ENCODE results near the gene CLEC4G. TPM values are rescaled to one million over a fixed set of nuclear protein-coding genes. Genes with fewer than 3 reads are reported as not detected.

The CLEC4G gene
- total RNA-seq, 4 donors from 2014 or later = 0.59 to 16.5 (median 1.7) TPM; not detected in 1

DNA sequence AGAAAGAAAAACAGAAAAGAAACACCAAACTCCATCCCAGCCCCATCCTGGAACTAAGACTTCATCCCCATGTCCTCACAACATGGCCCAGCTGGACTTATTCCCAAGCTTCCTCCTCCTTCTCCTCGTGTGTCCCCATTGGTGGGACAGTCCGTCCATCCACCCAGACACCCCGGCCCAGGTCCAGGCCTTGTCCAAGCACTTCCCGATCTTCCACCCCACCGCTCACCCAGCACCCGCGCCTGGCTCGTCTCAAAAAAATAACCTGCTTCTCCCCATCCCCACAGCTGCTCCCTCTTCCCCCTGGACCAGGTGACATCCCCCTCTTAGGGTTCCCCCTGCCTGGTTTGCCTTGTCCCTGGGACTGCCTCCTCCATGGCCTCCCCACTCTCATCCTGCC is 28.6 kb downstream of the CLEC4G start:
- no peaks in the 10 kb centered on the region for H3K9me3 ChIP-seq
- no peak for DNase-seq (ENCODE audit: low spot score in 2 of 2)
- H3K27me3 ChIP-seq = peaks cover 0 to 32% of the 10 kb centered on the region in 2 donors
- H3K4me1 ChIP-seq = no peaks in the 10 kb centered on the region
- WGBS, 2 donors = 61 to 69% methylated on average over 8 of the region's 8 CpGs
- H3K27ac ChIP-seq = no peak overlapping the region
- TF ChIP-seq CTCF (IDR thresholded peaks at IDR 0.05) (no peak), EP300 (IDR thresholded peaks at IDR 0.05) (no peak), POLR2A (IDR thresholded peaks at IDR 0.05) (no peak)
- H3K36me3 ChIP-seq = no peaks in the 10 kb centered on the region
- no peak overlapping the region for H3K4me3 ChIP-seq

GRCh38 chr19:7701654-7702457 is 30.1 kb downstream of the CLEC4G start, which contains the start of gene FCER2:
FCER2 (minus strand) TSS chr19:7702131; CDS start chr19:7699760, 2,371 bp downstream.
- no peak within 1 kb of the TSS for H3K27ac ChIP-seq
- H3K4me1 ChIP-seq = no peaks in the 10 kb centered on the region
- H3K27me3 ChIP-seq = peaks cover 0 to 47% of the 10 kb centered on the region in 2 donors
- no peak within 1 kb of the TSS for H3K4me3 ChIP-seq
- no peaks in the 10 kb centered on the region for H3K9me3 ChIP-seq
- no peaks in the 10 kb centered on the region for H3K36me3 ChIP-seq
- DNase-seq (ENCODE audit: low spot score in 2 of 2) = no peak
- TF ChIP-seq POLR2A (IDR thresholded peaks at IDR 0.05) = no peak
- no peak for TF ChIP-seq CTCF (IDR thresholded peaks at IDR 0.05)
- no peak for TF ChIP-seq EP300 (IDR thresholded peaks at IDR 0.05)
- WGBS, 2 donors = 50 to 61% methylated on average over 19 to 20 of the region's 20 CpGs

DNA sequence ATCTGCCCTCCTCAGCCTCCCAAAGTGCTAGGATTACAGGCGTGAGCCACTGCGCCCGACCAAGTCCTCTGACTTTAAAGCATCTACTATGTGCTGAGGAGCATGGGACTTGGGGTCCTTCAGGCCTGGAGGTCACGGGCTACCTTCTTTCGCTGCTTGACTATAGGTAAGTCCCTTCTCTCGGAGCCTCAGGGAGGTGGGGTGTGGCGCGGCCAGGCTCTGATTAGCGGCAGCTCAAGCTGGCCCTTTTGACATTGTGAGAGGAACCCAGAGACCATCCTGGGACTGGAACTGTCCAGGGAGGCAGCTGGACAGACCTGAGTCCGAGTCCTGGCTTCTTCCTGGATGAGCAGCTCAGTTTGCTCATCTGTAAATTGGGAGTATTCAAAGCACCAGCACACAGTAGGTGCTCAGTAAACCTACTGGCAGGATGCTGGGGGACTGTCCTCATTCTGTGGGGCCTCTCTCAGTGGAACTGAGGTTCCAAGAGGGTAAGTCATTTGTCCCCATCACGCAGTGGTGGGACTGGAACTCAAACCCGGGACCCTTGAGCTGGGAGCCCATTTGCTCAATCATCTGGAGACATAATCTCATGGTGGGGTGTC is 30.8 kb downstream of the CLEC4G start:
- no peaks in the 10 kb centered on the region for H3K9me3 ChIP-seq
- no peak overlapping the region for H3K27ac ChIP-seq
- no peak overlapping the region for H3K4me3 ChIP-seq
- no peaks in the 10 kb centered on the region for H3K4me1 ChIP-seq
- peaks cover 0 to 49% of the 10 kb centered on the region in 2 donors for H3K27me3 ChIP-seq
- no peaks in the 10 kb centered on the region for H3K36me3 ChIP-seq
- 84 to 88% methylated on average over 11 to 12 of the region's 12 CpGs for WGBS, 2 donors
- TF ChIP-seq EP300 (IDR thresholded peaks at IDR 0.05) (no peak), CTCF (IDR thresholded peaks at IDR 0.05) (no peak), POLR2A (IDR thresholded peaks at IDR 0.05) (no peak)
- no peak for DNase-seq (ENCODE audit: low spot score in 2 of 2)

- Histone ChIP-seq H3K4me1 (no peaks in the 10 kb centered on the region), H3K27ac (no peak overlapping the region), H3K27me3 (peaks cover 0 to 45% of the 10 kb centered on the region in 2 donors), H3K9me3 (no peaks in the 10 kb centered on the region), H3K36me3 (no peaks in the 10 kb centered on the region), H3K4me3 (no peak overlapping the region)
- TF ChIP-seq POLR2A (IDR thresholded peaks at IDR 0.05) (no peak), CTCF (IDR thresholded peaks at IDR 0.05) (no peak), EP300 (IDR thresholded peaks at IDR 0.05) (no peak)
- no peak for DNase-seq (ENCODE audit: low spot score in 2 of 2)
- WGBS, 2 donors = 58 to 59% methylated on average over 15 of the region's 15 CpGs
These were observed 32.2 kb downstream of the CLEC4G start for GRCh38 chr19:7699417-7700401.

Measured in tibial nerve (tissue), 4 donors.